BJ (cell line): ENCODE measurements around the gene TTF2. TPM values are rescaled to one million over a fixed set of nuclear protein-coding genes. Genes with fewer than 3 reads are reported as not detected.

Experiments
- CTCF ChIA-PET: fragments of 350-600 bp; formaldehyde crosslinking; extraction: SDS; loops from one replicate; lab custom pipeline; 2021; ENCODE audit warnings: antibody characterized with exemption, inconsistent platforms; lab: Yijun Ruan, JAX
- POLR2A ChIA-PET: fragments of 300-600 bp; sonication (Branson Sonifier 250); formaldehyde crosslinking; extraction: SDS; loops from one replicate; lab custom pipeline; 2021; ENCODE audit warnings: antibody characterized with exemption; lab: Charles Lee
- DNase-seq: peaks from one replicate; pipeline ENCODE4 v3.0.0-alpha.2; 2011; ENCODE audit warnings: low read depth
- H3K27me3 ChIP-seq: 2 replicates; pipeline ENCODE4 v1.6.0; 2011; ENCODE audit warnings: low read length; ENCODE audit not compliant: control insufficient read depth, insufficient read depth
- H3K36me3 ChIP-seq: 2 replicates; pipeline ENCODE4 v1.5.1; 2011; ENCODE audit warnings: low read length; ENCODE audit not compliant: control insufficient read depth, insufficient read depth
- H3K4me3 ChIP-seq: 2 replicates; pipeline ENCODE4 v1.5.1; 2011; ENCODE audit warnings: low read depth, mild to moderate bottlenecking, control low read depth, low read length
- polyA plus RNA-seq: library from polyadenylated mRNA; depleted of rRNA; stranded (reverse); fragments of >200 nt; gene quantifications from 2 replicates; pipeline ENCODE4 v1.2.3, GENCODE V29; 2011
- TF ChIP-seq, protein P1 (sequence below): IDR thresholded peaks from 2 replicates; pipeline ENCODE4 v1.5.1; 2011; ENCODE audit warnings: low read depth, mild to moderate bottlenecking, control low read depth, inconsistent platforms, low read length, moderate library complexity; ENCODE audit not compliant: insufficient read depth

The TTF2 gene
- polyA plus RNA-seq, 1 experiment: 10.1 TPM

DNA sequence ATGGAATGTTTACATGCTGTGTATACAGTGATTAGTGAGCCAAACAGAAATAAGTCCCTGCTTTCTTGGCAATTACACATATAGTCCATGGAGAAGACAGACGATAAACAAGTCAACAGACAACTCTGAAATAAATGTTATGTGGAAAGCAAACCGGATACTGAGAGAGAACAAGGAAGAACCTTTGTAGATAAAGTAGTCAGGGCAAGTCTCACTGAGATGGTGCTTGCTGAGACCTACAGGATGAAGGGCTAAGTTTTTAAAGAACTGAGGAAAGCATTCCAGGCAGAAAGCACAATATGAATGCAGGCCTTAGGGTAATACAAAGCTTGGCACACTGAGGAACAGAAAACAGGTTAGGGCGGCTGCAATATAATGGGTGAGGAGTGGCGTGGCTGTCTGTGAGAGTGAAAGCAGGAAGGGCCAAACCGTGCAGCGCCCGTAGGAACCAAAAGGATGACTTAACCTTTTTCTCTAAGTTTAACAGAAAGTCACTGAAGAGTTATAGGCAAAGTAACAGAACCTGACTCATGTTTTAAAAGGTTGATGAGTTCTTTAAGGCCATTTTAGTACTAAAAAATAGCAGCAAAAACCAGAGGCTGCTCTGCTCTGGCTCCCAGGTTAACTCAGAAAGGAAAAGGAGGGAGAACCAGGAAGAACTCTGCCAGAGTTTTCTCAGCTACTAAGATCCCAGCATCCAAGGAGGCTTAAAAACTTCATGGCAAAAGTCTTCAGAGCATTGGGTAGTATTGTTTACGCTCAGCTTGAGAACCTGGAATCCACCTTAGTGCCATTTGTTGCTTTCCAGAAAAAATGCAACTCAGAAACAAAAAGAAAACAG is 8.7 kb upstream of the TTF2 start:
- CTCF ChIA-PET: interaction anchor here (4.1 kb wide), 1 partner anchor 314 kb away, joined by 18 read pairs; no protein-coding TSS in a partner anchor
- H3K36me3 ChIP-seq: no peaks in the 10 kb centered on the region
- H3K27me3 ChIP-seq: peaks cover 2% of the 10 kb centered on the region; the same call in 1 of the 2 replicates
- no peak overlapping the region for H3K4me3 ChIP-seq
- POLR2A ChIA-PET: no interaction called here
- DNase-seq: no peak
- TF ChIP-seq, protein P1, sequence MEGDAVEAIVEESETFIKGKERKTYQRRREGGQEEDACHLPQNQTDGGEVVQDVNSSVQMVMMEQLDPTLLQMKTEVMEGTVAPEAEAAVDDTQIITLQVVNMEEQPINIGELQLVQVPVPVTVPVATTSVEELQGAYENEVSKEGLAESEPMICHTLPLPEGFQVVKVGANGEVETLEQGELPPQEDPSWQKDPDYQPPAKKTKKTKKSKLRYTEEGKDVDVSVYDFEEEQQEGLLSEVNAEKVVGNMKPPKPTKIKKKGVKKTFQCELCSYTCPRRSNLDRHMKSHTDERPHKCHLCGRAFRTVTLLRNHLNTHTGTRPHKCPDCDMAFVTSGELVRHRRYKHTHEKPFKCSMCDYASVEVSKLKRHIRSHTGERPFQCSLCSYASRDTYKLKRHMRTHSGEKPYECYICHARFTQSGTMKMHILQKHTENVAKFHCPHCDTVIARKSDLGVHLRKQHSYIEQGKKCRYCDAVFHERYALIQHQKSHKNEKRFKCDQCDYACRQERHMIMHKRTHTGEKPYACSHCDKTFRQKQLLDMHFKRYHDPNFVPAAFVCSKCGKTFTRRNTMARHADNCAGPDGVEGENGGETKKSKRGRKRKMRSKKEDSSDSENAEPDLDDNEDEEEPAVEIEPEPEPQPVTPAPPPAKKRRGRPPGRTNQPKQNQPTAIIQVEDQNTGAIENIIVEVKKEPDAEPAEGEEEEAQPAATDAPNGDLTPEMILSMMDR: no peak

DNA sequence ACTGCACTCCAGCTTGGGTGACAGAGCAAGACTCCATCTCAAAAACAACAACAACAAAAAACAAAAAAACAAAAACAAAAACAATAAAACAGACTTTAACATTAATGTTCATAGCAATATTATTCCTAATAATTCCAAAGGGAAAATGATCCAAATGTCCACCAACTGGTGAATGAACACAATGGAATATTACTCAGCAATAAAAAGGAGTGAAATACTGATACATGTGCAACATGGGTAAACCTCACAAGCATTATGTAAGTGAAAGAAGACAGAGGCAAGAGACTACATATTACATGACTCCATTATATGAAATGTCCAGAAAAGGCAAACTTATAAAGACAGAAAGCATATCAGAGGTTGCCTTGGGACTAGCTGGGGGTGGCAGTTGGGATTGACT is 6.1 kb upstream of the TTF2 start:
- TF ChIP-seq, protein P1: no peak
- Histone ChIP-seq H3K36me3 (no peaks in the 10 kb centered on the region), H3K27me3 (no peaks in the 10 kb centered on the region), H3K4me3 (no peak overlapping the region)
- CTCF ChIA-PET: interaction anchor here (0.9 to 4.1 kb wide), 6 partner anchors 8 to 329 kb away, joined by 3 to 18 read pairs (median 4); no protein-coding TSS in a partner anchor
- POLR2A ChIA-PET: no interaction called here
- no peak for DNase-seq

DNA sequence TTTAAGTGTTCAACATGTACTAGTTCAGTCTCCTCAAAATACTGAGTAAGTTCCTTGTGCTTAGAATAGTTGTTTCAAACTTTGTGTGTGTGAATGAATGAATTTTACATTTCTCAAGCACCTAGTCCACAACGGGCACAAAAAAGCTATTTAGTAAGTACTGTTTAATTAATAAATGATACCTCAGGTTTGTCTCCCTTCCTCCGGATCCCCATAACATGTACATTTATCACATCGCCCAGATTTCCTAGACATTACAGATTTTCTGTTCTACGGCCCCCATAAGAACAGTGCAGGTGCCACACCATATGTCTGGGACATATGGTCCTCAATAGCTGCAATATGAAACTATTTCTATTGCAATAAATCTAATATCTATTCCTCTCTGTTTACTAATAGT is 1.3 kb upstream of the TTF2 start:
- Histone ChIP-seq H3K36me3 (no peaks in the 10 kb centered on the region), H3K27me3 (no peaks in the 10 kb centered on the region), H3K4me3 (no peak overlapping the region)
- TF ChIP-seq, protein P1: no peak
- POLR2A ChIA-PET: no interaction called here
- CTCF ChIA-PET: interaction anchor here (1.9 to 3.6 kb wide), 2 partner anchors 321 to 334 kb away, joined by 6 to 33 read pairs; no protein-coding TSS in a partner anchor
- no peak for DNase-seq

DNA sequence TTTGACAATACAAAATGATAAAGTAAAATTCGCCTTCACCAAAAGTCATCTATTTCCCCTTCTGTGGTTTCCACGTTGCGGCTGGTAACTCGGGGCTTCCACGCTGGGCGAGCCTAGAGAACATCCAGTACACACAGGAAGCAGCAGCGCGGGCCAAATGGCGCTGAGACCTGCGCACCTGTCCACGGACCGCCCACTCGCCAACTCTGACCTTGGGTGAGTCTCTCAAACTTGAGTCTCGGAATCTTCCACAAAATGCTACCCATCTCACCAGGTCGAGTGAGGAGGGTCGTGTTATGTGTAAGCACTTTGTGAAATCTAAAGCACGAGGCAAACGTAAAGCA is 820 bp upstream of the TTF2 start:
- POLR2A ChIA-PET: no interaction called here
- Histone ChIP-seq H3K4me3 (peak overlapping the region; percentile 78), H3K27me3 (no peaks in the 10 kb centered on the region), H3K36me3 (no peaks in the 10 kb centered on the region)
- TF ChIP-seq, protein P1: no peak
- CTCF ChIA-PET: interaction anchor here (1.3 to 2.1 kb wide), 4 partner anchors 34 to 225 kb away, joined by 4 to 17 read pairs (median 8); no protein-coding TSS in a partner anchor
- DNase-seq: no peak
